DMS114 treated with DMSO at 0.1 percent for 48 hours (cell line): ENCODE results near the gene CSDE1.
"Not testable (repeated sequence)": the region's sequence is repeated elsewhere in the genome, so short reads cannot be mapped to it uniquely, and the experiment has no call there.

ENCODE experiments used
- DNase-seq: peaks from one replicate; lab custom pipeline; 2025; ENCODE audit not compliant: unreplicated experiment; lab: John Stamatoyannopoulos, UW

The CSDE1 gene

DNA sequence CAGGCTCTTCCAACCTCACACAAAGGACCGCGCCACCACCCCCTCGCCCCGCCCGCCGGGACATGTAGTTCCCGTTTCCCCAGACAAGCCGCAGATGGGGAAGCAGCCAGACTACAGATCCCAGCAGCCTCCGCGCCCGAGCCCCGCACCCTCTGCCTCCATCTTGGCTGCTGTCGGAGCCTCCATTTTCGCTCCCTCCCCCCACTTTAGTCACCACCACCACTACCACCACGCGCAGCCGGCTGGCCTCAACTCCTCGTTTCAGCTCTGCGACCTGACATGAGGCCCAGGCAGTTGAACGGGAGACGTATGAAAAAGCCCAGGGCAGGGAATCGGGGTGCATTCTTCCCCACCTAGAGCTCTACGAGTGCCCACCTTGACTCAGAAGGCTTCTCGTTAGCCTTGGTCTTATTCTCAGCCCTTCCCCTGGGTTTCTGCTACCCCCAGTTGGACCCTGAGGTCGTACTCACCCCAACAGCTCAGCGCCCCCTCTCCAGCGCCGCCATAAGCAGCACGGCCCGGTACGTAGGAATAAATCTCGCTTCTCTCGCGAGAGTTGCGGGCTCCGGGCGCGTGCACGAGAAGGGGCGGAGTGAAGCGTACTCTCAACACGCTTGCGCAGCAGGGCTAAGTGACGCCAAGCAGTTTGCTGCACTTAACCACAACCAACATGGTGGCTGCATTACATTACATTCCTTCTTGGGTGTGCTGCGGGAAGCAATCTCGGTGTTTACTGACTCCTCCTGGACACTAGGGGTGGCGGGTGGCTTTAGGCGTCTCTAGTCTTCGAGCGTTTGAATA lies at the start of gene CSDE1:
Gene CSDE1, minus strand, starts transcription at position 530 of the 801 bp plus-strand sequence. CDS start 18,094 bp downstream, outside the sequence.
- DNase-seq = peak; percentile 96

DNA sequence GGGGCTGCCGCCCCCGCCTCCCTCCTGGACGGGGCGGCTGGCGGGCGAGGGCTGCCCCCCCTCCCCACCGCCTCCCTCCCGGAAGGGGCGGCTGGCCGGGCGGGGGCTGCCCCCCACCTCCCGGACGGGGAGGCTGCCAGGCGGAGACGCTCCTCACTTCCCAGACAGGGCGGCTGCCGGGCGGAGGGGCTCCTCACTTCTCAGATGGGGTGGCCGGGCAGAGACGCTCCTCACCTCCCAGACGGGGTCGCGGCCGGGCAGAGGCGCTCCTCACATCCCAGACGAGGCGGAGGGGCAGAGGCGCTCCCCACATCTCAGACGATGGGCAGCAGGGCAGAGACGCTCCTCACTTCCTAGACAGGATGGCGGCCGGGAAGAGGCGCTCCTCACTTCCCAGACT lies 46.7 kb upstream of the CSDE1 start:
- DNase-seq = not testable (repeated sequence)

DNA sequence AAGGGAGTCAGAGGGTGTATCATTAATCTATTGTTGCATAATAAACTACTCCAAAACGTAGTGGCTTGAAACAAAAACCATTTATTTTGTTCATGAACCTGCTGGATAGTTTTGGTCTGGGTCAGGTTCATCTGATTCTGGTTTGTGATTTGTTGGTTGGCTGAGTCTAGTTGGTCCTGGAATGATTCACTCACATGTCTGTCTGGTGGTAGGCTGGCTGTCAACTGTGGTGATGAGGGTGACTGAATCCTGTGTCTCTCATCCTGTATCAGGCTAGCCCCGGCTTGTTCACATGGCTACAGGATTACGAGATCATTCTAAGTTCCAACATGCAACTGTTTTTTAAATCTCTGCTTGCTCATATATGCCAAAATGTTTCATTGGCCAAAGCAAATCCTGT lies 45.2 kb upstream of the CSDE1 start:
- no peak for DNase-seq

DNA sequence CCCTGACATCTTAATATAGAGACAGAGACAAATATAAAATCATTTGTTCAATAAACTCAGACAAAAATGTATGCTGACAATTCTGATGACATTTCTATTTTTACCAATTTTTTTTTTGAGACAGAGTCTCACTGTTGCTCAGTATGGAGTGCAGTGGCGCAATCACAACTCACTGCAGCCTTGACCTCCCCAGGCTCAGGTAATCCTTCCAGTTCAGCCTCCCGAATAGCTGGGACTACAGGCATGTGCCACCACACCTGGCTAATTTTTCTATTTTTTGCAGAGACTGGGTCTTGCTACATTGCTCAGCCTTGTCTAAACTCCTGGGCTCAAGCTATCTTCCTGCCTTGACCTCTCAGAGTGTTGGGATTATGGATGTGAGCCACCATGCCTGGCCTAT lies 36.3 kb upstream of the CSDE1 start:
- DNase-seq = no peak

DNA sequence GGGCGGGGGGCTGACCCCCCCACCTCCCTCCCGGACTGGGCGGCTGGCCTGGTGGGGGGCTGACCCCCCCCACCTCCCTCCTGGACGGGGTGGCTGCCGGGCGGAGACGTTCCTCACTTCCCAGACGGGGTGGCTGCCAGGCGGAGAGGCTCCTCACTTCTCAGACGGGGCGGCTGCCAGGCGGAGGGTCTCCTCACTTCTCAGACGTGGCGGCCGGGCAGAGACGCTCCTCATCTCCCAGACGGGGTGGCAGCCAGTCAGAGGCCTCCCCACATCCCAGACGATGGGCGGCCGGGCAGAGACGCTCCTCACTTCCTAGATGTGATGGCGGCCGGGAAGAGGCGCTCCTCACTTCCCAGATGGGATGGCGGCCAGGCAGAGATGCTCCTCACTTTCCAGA lies 32.8 kb upstream of the CSDE1 start:
- DNase-seq = not testable (repeated sequence)

DNA sequence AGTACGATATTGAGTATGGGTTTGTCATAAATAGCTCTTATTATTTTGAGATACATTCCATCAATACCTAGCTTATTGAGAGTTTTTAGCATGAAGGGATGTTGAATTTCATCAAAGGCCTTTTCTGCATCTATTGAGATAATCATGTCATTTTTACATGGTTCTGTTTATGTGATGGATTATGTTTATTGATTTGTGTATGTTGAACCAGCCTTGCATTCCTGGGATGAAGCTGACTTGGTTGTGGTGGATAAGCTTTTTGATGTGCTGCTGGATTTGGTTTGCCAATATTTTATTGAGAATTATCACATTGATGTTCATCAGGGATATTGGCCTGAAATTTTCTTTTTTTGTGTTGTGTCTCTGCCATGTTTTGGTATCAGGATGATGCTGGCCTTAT lies 28.7 kb upstream of the CSDE1 start:
- DNase-seq = not testable (repeated sequence)

DNA sequence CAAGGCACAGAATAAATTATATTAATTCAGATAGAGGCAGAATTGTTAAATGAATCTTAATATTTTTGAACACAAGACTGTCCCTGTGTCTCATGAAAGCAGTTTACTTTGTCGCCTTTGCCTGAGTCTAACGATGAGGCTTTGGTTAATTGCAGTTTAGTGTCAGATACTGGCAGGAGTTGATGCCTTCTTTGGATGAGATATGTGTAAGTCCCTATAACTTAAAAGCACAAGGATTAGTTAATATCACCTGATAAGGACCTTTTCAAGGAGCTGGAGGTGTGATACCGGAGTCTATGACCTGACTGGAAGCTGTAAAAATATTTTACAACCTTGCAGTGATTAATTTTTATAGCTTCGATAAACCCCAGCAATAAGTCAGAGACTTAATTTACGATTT lies 24.7 kb upstream of the CSDE1 start:
- no peak for DNase-seq

DNA sequence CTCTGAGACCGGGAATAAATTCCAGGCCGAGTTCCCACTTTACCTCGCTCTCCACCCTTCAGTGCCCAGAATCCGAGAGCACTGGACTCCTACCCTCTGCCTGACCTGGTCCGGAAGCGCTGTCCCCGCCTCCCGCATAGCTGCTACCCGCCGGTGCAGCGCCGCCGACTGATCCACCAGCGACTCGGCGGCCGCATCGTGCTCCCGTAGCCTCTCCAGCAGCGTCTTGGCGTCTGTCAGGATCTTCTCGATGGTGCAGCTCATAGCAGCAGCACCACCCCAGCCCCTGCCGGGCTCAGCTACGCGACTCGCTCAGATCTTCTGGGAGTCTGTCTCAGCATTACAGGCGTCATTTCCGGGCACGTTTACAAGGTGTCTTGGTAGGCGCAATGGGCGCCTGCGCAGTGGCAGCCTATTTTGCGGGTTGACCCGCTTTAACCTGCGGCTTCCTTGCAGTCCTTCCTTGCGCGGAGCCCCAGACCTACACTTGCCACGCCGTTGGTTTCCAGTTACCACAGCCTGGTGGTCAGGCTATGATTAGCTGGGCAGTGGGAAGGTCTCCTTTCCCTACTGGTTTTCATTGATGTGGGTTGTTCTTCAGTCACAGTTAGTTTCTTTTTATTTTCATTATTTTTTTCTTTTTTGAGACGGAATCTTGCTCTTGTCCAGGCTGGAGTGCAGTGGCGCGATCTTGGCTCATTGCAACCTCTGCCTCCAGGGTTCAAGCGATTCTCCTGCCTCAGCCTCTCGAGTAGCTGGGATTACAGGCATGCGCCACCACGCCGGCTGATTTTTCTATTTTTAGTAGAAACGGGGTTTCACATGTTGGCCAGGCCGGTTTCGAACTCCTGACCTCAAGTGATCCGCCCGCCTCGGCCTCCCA lies 22.8 kb upstream of the CSDE1 start, which contains the start of gene SIKE1:
Gene SIKE1, minus strand, starts transcription at position 342 of the 883 bp plus-strand sequence. Its CDS starts 78 bp downstream, at position 264.
- peak; percentile 94 for DNase-seq

DNA sequence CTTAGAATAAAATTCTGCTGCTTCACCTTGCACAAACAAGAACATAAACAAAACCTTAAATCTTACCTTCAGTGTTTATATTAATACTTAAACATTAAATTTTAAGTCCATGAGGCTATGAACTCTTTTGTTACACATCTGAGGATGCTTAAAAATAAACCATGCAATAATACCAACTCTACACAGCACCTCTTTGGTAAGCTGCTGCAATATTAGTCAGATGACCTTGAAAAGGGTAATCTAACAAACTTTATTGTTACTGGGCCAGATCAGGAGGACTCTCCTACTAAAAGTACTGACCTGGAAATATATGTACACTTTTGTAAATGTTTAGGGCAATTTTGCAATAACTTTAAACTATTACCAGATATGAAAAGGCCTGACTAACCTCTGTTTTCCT lies 21.9 kb upstream of the CSDE1 start:
- no peak for DNase-seq

DNA sequence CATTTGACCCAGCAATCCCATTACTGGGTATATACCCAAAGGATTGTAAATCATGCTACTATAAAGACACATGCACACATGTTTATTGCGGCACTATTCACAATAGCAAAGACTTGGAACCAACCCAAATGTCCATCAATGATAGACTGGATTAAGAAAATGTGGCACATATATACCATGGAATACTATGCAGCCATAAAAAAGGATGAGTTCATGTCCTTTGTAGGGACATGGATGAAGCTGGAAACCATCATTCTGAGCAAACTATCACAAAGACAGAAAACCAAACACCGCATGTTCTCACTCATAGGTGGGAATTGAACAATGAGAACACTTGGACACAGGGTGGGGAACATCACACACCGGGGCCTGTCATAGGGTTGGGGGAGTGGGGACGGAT lies 18.9 kb upstream of the CSDE1 start:
- DNase-seq = not testable (repeated sequence)

DNA sequence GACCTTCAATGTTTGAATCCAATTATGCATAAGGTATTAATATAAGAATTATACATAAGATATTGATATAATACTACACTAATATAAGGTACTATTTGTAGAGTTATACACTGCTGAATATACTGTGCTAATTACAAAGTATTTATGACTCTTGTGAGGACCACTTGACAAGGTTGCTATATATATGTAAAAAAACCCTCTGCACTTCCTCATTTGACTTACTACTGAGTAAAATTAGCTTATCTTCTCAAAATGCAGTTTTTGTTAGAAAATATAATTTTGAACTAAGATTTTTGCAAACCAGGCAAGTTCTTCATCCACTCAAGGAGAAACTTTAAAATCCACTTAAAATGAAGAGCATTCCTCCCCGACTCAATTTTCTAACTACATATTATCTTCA lies 14.2 kb upstream of the CSDE1 start:
- DNase-seq = no peak

DNA sequence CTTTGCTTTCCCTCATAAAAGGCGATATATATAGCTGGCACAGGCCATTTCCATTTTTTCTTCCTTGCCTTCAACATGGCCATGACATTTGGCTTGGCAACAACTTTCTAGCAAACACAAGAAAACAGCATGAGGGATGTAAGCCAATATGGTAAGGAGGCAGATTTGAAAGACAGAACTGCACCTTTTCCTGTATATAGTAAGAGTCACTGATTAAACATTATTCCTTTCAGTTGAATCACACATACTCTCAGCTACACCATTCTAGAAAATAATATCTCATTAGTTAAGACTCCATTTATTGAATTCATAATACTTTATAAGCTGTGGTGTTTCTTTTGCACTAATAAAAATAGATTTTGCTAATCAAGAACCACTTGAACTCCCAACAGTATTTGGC lies 13.2 kb upstream of the CSDE1 start:
- no peak for DNase-seq

DNA sequence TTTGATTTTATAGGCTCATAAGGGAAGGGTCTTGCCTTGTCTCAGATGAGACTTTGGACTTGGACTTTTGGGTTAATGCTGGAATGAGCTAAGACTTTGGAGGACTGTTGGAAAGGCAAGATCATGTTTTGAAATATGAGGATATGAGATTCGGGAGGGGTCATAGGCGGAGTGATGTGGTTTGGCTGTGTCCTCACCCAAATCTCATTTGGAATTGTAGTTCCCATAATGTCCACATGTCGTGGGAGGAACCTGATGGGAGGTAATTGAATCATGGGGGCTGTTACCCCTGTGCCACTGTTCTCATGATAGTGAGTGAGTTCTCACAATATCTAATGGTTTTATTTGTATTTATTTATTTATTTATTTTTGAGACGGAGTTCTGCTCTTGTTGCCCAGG lies 6.9 kb upstream of the CSDE1 start:
- DNase-seq = no peak

DNA sequence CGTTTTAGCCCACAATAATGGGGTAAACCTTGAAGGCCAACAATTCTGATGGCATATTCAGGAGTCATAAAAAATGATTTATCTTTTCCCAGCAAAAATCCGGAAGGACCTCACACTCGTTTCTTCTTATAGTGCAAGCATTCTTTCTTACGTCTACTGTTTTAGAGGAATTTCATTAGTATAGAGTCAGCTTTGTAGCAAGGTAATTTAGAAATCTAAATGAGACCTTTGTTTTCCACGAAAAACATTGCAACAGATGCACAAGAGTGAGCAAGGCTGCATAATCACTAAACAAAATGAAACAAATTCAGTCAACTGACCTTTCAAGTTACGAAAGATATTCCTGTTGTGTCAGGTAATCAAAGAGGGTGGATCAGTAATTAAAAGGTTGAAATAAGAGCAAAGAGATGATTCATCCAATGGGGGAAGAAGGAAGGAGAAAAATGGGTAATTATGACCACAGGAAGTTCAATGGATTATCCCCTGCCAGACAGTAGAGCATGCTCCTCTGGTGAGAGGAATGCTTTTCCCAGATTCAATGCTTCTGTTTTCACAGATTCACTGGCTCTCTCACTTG lies 560 bp upstream of the CSDE1 start:
- no peak for DNase-seq

DNA sequence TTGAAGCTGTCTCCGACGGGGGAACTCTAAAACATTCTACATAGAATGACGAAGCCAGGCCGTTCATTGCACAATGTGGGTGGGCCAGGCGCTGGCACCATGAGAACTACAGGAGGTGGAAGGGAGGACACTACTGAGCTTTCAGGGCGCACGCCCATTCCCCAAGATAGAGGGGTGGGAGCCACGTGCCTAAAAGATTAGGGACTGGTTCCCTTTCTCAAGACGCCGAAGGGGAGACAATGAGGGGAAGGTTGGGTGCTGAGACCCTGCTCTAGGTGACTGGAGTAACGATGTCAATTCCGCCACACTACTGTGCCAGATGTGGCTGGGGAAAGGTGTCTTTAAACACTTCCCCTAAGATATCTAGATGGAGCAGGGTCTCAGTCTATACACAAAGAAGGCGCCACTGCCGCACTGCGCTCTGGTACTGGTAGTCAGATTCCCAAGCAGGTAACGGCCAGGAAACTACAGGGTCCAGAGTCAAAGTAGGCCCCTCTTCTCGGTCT lies 782 bp downstream of the CSDE1 start:
- DNase-seq = no peak

DNA sequence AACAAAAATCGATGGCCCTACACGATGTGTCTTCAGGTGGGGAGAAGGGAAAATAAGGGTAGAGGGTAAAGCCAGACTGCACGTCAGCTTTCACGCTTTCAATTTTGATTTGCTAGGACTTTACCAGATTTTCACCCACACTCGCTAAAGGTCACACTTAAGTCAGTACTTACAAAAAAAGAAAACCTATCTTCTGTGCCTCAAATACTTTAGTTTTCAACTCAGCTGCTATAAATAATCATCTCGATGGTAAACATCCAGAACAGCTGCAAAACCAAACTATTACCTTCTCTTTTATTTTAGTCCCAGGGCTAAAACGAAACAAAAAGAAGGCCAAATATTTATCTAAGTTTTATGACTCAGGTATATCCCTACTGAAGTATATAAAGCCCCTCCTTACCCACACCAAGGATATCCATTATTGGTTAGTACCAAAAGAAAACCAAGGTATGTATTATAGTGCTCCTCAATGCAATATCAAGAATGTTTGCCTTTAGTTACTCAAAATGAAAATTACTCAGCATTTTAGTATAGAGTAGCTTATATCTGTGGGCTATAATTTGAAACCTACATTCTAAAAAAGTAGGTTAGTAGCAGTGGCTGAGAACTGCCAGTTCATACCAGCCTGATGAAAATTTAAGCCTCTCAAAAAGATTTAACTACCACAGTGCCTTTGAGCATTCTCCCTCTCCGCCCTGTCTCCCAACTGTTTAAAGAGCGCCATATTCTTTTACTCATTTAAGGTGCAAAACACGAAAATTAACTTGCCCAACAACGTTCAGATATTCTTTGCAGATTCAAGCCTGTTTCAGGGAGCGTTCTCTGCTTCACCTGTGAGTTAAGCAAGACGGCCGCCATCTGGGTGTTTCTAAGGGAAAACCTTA lies 1.5 kb downstream of the CSDE1 start:
- no peak for DNase-seq

DNA sequence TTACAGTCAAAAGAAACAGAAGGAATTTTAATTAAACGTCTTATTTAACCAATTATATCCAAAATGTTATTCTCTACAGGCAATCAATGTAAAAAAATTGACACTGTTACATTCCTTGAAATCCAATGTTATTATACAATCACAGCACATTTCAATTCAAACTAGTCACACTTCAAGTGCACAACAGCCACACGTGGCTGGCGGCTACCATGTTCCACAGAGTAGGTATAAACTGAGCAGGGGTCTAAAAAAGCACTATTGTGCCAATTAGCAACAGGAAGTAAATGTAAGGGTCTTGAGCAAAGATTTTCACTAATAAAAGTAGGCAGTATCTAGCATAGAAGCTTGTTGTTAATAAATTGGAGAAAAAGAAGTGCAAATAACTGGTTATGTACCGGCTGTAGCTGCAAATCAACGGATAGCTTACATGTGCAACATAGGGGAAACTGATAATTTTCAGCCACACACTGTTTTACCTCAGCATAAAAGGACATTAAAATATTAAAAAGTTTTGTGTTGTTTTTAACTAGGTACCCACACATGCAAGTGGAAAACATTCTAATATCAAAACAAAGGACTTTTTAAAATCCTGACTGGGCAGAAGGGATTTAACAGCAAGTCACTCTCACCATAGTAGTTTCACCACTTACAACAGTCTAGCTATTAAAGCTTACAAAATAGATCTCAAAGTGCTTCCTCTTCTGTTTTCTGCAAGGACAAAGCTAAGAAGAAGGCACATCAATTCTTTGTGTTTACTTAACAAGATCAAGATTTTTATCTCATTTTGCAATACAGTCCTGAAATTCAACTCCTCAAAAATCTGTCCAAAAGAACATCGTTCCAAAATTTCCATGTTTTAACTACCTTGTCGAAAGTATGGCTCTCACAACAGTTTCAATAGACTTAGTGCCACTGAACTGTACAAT lies 2.5 kb downstream of the CSDE1 start:
- no peak for DNase-seq

DNA sequence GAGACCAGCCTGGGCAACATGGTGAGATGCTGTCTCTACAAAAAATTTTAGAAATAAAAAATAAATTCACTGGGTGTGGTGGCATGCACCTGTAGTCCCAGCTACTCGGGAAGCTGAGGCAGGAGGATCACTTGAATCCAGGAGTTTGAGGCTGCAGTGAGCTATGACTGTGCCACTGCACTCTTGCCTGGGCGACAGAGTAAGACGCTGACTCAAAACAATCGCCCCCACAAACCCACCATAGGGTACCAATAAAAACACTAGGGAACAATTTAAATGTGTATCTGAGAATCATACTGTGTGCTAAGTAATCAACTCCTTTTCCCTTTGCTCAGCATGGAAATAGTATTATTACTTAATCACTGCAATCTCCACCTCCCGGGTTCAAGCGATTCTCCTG lies 4.1 kb downstream of the CSDE1 start:
- not testable (repeated sequence) for DNase-seq

DNA sequence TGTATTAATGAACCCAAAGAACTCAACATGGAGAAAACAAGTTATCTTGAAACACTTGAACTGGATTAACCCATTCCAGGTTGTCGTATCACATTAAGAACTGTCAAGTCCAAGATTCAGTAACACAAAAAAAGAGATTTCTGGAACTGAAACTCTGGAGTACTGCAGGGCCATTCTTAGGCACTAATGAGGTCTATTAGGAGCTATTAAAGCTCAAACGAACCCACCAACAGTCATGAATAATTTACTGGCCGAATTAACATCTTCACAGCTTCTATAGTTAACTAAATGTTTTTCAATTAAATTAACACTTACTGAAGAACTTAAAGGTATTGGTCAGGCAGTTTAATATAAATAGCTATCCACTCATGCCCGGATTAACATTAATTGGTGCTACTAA lies 4.6 kb downstream of the CSDE1 start:
- no peak for DNase-seq
